Thyroid gland (tissue), 4 donors: ENCODE data around the gene DOCK10. TPM values are rescaled to one million over a fixed set of nuclear protein-coding genes. Genes with fewer than 3 reads are reported as not detected.
A peak's percentile ranks its signal among the peaks of the same experiment; 100 is the strongest.

Experiments used
- DNase-seq, 2 donors: peaks; one replicate each; pipeline ENCODE4 v3.0.0-alpha.2; 2019
- H3K27ac ChIP-seq, 3 donors: fragments of 200-600 bp; sonication (generic); 1 replicate in 2 of 3; 2 replicates in 1 of 3; pipeline ENCODE4 v1.5.1; 2016 to 2019; ENCODE audit warnings: mild to moderate bottlenecking in 1 of 3, moderate library complexity in 1 of 3
- H3K27me3 ChIP-seq: fragments of 200-600 bp; sonication (generic); one replicate; pipeline ENCODE4 v1.5.1; 2019
- H3K36me3 ChIP-seq, 2 donors: fragments of 200-600 bp; sonication (generic); one replicate each; pipeline ENCODE4 v1.5.1; 2016 to 2019
- H3K4me1 ChIP-seq, 2 donors: fragments of 200-600 bp; sonication (generic); one replicate each; pipeline ENCODE4 v1.5.1; 2017 to 2019
- H3K4me3 ChIP-seq, 3 donors: fragments of 200-600 bp; sonication (generic); replicated peaks in 1 of 3; 1 replicate in 2 of 3; 2 replicates in 1 of 3; pipeline ENCODE4 v1.5.1; 2016; ENCODE audit warnings: mild to moderate bottlenecking in 1 of 3
- H3K9me3 ChIP-seq: fragments of 200-600 bp; sonication (generic); one replicate; pipeline ENCODE4 v1.5.1; 2017
- CTCF ChIP-seq, 6 experiments: fragments of 200-600 bp in 3 of 6; fragments of 450-650 bp in 3 of 6; sonication (generic) in 3 of 6; IDR thresholded peaks; one replicate each; pipeline ENCODE4 v1.5.1; 2016 to 2019; ENCODE audit warnings: antibody characterized with exemption in 6 of 6, mild to moderate bottlenecking in 2 of 6, inconsistent platforms in 1 of 6, moderate library complexity in 1 of 6
- POLR2A ChIP-seq, 2 donors: fragments of 450-650 bp; IDR thresholded peaks; one replicate each; pipeline ENCODE4 v1.6.1; 2017; ENCODE audit warnings: antibody characterized with exemption in 2 of 2, mild to moderate bottlenecking in 2 of 2, moderate library complexity in 1 of 2
- WGBS, 2 donors: methylation state at CpG; one replicate each; pipeline ENCODE4 v1.1.5; 2017; 5-methylcytosine and 5-hydroxymethylcytosine counted together
- intact Hi-C: fragments of 100-400 bp; cut with DNase I; formaldehyde crosslinking; loops from one replicate; pipeline ENCODE4 v1.15.1; 2023
- total RNA-seq, 4 donors: library from RNA; depleted of rRNA; stranded (reverse); fragments of >200 nt; gene quantifications; one replicate each; pipeline ENCODE4 v1.2.3, GENCODE V29; 2016

The DOCK10 gene
- total RNA-seq, 4 donors from 2014 or later: 4.6 to 8.9 (median 7.1) TPM

GRCh38 chr2:225083276-225083675, 41.0 kb upstream of the DOCK10 start:
- Histone ChIP-seq H3K9me3 (no peaks in the 10 kb centered on the region), H3K36me3 (no peaks in the 10 kb centered on the region), H3K27me3 (no peaks in the 10 kb centered on the region), H3K27ac (no peak overlapping the region), H3K4me1 (no peaks in the 10 kb centered on the region), H3K4me3 (no peak overlapping the region)
- intact Hi-C loops: no loop called here
- no peak for DNase-seq
- WGBS, 2 donors: 90 to 92% methylated on average over 3 of the region's 3 CpGs
- TF ChIP-seq POLR2A (IDR thresholded peaks at IDR 0.05) (no peak), CTCF (IDR thresholded peaks at IDR 0.05) (no peak)

GRCh38 chr2:225076125-225076524, 33.9 kb upstream of the DOCK10 start:
- Histone ChIP-seq H3K27me3 (no peaks in the 10 kb centered on the region), H3K9me3 (no peaks in the 10 kb centered on the region), H3K36me3 (no peaks in the 10 kb centered on the region), H3K4me1 (no peaks in the 10 kb centered on the region), H3K4me3 (no peak overlapping the region), H3K27ac (no peak overlapping the region)
- no peak for TF ChIP-seq POLR2A (IDR thresholded peaks at IDR 0.05)
- TF ChIP-seq CTCF (IDR thresholded peaks at IDR 0.05): no peak
- no peak for DNase-seq
- intact Hi-C loops: no loop called here

GRCh38 chr2:225074919-225075681, 32.8 kb upstream of the DOCK10 start:
- intact Hi-C loops: no loop called here
- H3K9me3 ChIP-seq: no peaks in the 10 kb centered on the region
- no peaks in the 10 kb centered on the region for H3K4me1 ChIP-seq
- H3K27ac ChIP-seq: no peak overlapping the region
- WGBS, 2 donors: 56 to 59% methylated on average over 1 of the region's 1 CpG
- H3K27me3 ChIP-seq: no peaks in the 10 kb centered on the region
- no peak for TF ChIP-seq POLR2A (IDR thresholded peaks at IDR 0.05)
- TF ChIP-seq CTCF (IDR thresholded peaks at IDR 0.05): no peak
- DNase-seq: peak in 1 of 2 donors; percentile 5
- H3K36me3 ChIP-seq: no peaks in the 10 kb centered on the region
- no peak overlapping the region for H3K4me3 ChIP-seq

GRCh38 chr2:225074366-225074765, 32.1 kb upstream of the DOCK10 start:
- Histone ChIP-seq H3K4me1 (no peaks in the 10 kb centered on the region), H3K27me3 (no peaks in the 10 kb centered on the region), H3K4me3 (no peak overlapping the region), H3K36me3 (no peaks in the 10 kb centered on the region), H3K27ac (no peak overlapping the region), H3K9me3 (no peaks in the 10 kb centered on the region)
- WGBS, 2 donors: 65 to 72% methylated on average over 5 of the region's 5 CpGs
- TF ChIP-seq CTCF (IDR thresholded peaks at IDR 0.05) (no peak), POLR2A (IDR thresholded peaks at IDR 0.05) (no peak)
- no peak for DNase-seq
- intact Hi-C loops: no loop called here

- 72 to 79% methylated on average over 5 of the region's 5 CpGs for WGBS, 2 donors
- intact Hi-C loops: no loop called here
- DNase-seq: no peak
- no peaks in the 10 kb centered on the region for H3K36me3 ChIP-seq
- H3K27me3 ChIP-seq: no peaks in the 10 kb centered on the region
- no peaks in the 10 kb centered on the region for H3K4me1 ChIP-seq
- no peak overlapping the region for H3K4me3 ChIP-seq
- no peak for TF ChIP-seq POLR2A (IDR thresholded peaks at IDR 0.05)
- no peak for TF ChIP-seq CTCF (IDR thresholded peaks at IDR 0.05)
- no peak overlapping the region for H3K27ac ChIP-seq
- no peaks in the 10 kb centered on the region for H3K9me3 ChIP-seq
Observed at GRCh38 chr2:225073198-225073597, 30.9 kb upstream of the DOCK10 start.
